Lower leg skin (tissue), 4 donors: Measurements from ENCODE around the gene CLMN. TPM values are rescaled to one million over a fixed set of nuclear protein-coding genes. Genes with fewer than 3 reads are reported as not detected.

Source experiments
- DNase-seq, 2 donors: peaks; one replicate each; pipeline ENCODE4 v3.0.0-alpha.2; 2019; ENCODE audit warnings: low spot score in 2 of 2
- H3K4me3 ChIP-seq: fragments of 200-600 bp; sonication (generic); 2 replicates; pipeline ENCODE4 v1.5.1; 2017; ENCODE audit warnings: mild to moderate bottlenecking, low read depth; ENCODE audit not compliant: poor library complexity, severe bottlenecking
- POLR2A ChIP-seq, 2 donors: fragments of 450-650 bp; IDR thresholded peaks; one replicate each; pipeline ENCODE4 v1.6.1; 2016 to 2017; ENCODE audit warnings: antibody characterized with exemption in 2 of 2, mild to moderate bottlenecking in 1 of 2, moderate library complexity in 1 of 2
- WGBS, 2 donors: methylation state at CpG; one replicate each; pipeline ENCODE4 v1.1.5; 2018; 5-methylcytosine and 5-hydroxymethylcytosine counted together
- intact Hi-C: fragments of 100-400 bp; cut with DNase I; formaldehyde crosslinking; loops from one replicate; pipeline ENCODE4 v1.15.0; 2023; ENCODE audit warnings: low total_unique reads
- total RNA-seq, 4 donors: library from RNA; depleted of rRNA; stranded (reverse); fragments of >200 nt; gene quantifications; one replicate each; pipeline ENCODE4 v1.1.0, GENCODE V29; 2016
- TF ChIP-seq, protein P1 (sequence below), 3 donors: fragments of 450-650 bp; IDR thresholded peaks; one replicate each; pipeline ENCODE4 v1.5.1; 2016; ENCODE audit warnings: antibody characterized with exemption in 3 of 3, mild to moderate bottlenecking in 3 of 3, moderate library complexity in 2 of 3

The CLMN gene
- total RNA-seq, 4 donors from 2014 or later, result 5.6 to 7.6 (median 7.2) TPM

DNA sequence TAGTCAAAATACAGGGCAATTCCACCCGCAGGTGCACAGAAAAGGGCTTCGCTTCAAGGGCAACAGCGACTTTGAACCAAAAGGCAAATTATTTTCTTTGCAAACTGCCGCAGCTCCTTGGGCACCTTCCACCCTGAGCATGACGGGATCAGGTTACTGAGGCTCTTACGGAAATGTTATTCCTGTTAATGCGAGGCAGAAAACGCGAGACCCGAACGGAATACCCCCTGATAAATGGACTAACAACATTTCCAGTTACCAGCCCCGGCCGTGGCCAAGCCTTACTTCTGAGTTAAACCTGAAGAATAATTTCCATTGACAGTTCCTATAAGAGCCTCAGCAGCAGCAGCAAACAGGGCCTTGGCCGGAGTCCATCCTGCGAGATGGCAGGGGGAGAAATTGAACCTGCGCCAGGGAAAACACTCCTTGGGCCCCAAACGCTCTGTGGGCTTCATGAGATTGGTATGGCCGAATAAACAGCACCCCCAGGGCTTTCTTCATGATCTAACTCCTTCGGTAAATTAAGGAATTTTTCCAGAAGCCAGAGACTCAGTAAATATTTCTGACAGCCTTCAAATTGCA is 92.3 kb downstream of the CLMN start:
- intact Hi-C loops, result no loop called here
- TF ChIP-seq, protein P1, sequence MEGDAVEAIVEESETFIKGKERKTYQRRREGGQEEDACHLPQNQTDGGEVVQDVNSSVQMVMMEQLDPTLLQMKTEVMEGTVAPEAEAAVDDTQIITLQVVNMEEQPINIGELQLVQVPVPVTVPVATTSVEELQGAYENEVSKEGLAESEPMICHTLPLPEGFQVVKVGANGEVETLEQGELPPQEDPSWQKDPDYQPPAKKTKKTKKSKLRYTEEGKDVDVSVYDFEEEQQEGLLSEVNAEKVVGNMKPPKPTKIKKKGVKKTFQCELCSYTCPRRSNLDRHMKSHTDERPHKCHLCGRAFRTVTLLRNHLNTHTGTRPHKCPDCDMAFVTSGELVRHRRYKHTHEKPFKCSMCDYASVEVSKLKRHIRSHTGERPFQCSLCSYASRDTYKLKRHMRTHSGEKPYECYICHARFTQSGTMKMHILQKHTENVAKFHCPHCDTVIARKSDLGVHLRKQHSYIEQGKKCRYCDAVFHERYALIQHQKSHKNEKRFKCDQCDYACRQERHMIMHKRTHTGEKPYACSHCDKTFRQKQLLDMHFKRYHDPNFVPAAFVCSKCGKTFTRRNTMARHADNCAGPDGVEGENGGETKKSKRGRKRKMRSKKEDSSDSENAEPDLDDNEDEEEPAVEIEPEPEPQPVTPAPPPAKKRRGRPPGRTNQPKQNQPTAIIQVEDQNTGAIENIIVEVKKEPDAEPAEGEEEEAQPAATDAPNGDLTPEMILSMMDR (IDR thresholded peaks at IDR 0.05), result no peak
- no peak for TF ChIP-seq POLR2A (IDR thresholded peaks at IDR 0.05)
- DNase-seq, result peak in 1 of 2 donors; percentile 83
- WGBS, 2 donors, result 73 to 81% methylated on average over 19 of the region's 19 CpGs
- H3K4me3 ChIP-seq, result no peak overlapping the region

DNA sequence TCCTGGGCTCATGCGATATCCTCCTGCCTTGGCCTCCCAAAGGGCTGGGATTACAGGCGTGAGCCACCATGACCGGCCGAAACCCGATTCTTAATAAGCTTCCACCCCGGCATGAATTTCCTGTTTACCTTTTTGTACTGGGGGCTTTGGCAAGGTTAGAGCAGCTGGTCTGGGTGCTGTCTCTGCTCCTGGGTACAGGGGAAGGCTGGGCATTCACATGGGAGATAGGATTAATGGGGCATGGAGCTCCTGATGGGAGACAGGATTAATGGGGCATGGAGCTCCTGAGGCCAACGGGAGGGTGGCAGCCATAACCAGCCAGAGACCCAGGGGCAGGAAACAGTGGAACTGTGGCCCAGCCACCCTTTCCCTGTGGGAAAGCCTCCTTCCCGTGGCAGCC is 92.9 kb downstream of the CLMN start:
- WGBS, 2 donors, result 84 to 90% methylated on average over 8 of the region's 8 CpGs
- no peak for DNase-seq
- H3K4me3 ChIP-seq, result no peak overlapping the region
- intact Hi-C loops, result no loop called here
- TF ChIP-seq, protein P1 (IDR thresholded peaks at IDR 0.05), result no peak
- TF ChIP-seq POLR2A (IDR thresholded peaks at IDR 0.05), result no peak

DNA sequence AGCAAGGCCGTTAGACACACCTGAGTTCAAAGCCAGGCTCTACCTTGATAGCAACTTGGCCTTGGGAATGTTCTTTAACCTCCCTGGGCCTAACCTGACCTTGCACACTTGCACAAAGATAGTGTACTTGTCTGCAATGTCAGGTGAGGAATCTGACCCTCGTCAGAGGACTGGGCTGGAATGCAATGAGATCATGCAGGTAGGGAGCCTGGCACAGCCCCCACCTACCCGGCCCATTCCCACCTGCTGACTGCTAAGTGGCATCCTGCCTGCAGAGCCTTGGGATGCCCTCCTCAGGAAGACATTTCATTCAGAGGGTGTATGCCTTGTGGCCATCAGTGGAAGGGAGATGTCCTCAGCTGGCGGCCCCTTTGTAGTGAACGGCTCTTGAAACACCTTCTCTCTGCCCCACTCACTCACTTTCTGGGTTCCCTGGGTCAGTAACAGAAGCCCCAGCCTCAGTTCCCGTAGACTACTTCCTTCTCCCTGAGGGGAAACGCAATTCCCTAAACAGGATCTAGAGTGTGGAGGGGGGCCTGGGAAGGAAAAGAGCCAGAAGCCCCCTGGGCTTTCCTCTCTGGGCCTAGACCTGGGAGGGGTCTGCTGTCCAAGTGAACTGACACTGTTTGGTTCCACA is 94.3 kb downstream of the CLMN start:
- intact Hi-C loops, result no loop called here
- 89 to 91% methylated on average over 7 of the region's 7 CpGs for WGBS, 2 donors

DNA sequence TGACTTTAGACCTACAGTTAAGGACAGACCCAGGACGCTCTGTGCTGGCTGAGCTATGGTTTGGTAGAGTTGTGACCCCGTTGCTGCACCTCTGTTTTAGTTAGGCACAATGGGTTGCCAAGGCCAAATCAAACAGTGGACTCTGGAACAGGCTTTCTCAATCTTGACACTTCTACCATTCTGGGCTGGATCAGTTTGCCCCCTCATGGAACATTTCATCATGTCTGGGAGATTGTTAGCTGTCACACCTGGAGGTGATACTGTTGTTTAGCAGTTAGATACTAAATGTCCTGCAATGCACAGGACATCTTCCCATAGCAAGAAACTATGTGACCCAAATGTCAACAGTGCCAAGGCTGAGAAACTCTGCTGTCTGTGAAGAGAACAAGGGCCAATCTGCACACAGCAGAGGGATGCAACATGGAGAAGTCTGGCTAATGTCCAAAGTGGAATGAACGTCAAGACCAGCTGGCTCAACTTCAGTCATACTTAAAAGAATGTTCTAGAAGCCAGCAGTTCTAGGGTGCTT is 96.8 kb downstream of the CLMN start:
- TF ChIP-seq, protein P1 (IDR thresholded peaks at IDR 0.05), result no peak
- TF ChIP-seq POLR2A (IDR thresholded peaks at IDR 0.05), result no peak
- WGBS, 2 donors, result 68 to 72% methylated on average over 3 of the region's 3 CpGs
- intact Hi-C loops, result no loop called here
- peak in 1 of 2 donors; percentile 7 for DNase-seq
- no peak overlapping the region for H3K4me3 ChIP-seq

More for the DNA sequence above, 94.3 kb downstream of the CLMN start:
- no peak for TF ChIP-seq POLR2A (IDR thresholded peaks at IDR 0.05)
- TF ChIP-seq, protein P1 (IDR thresholded peaks at IDR 0.05), result no peak
- peak in 1 of 2 donors; percentile 74 for DNase-seq
- no peak overlapping the region for H3K4me3 ChIP-seq

DNA sequence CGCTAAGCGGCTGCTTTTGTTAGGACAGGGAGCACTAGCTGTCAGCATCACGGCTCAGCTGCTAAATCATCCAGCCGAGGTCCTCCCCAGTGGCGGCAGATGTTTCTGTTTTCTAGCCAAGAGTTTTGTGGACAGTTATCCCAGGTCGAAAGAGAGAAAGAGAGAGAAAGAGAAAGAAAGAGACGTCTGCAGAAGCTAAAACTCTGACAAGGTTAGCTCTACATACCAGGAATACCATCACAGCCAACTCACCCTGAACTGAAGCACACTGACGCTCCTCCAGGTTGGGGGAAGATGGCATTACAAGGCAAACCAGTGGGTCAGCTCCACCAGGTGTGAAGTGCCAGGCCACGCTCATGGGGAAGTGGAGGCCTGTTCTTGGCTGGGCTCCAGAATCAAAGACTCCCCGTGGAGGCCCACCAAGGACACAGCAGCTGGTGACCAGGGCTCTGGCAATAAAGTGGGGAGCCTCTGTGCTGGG is 97.5 kb downstream of the CLMN start:
- WGBS, 2 donors, result 67 to 75% methylated on average over 10 of the region's 10 CpGs
- TF ChIP-seq, protein P1 (IDR thresholded peaks at IDR 0.05), result no peak
- TF ChIP-seq POLR2A (IDR thresholded peaks at IDR 0.05), result no peak
- peak in 1 of 2 donors; percentile 49 for DNase-seq
- intact Hi-C loops, result no loop called here
- H3K4me3 ChIP-seq, result no peak overlapping the region
